HepG2 (cell line): ENCODE measurements around the gene MED13. TPM values are rescaled to one million over a fixed set of nuclear protein-coding genes. Genes with fewer than 3 reads are reported as not detected.
A peak's percentile ranks its signal among the peaks of the same experiment; 100 is the strongest.

ENCODE experiments used
- EP300 ChIP-seq, 3 experiments: sonication (generic) in 1 of 3; formaldehyde crosslinking in 1 of 3; IDR thresholded peaks; 2 replicates each; pipeline versions ENCODE4 v1.5.1 to v1.6.1; 2011 to 2020; ENCODE audit warnings: low read depth in 2 of 3, low read length in 2 of 3, borderline replicate concordance in 1 of 3, improper control_type of control experiment in 1 of 3, mild to moderate bottlenecking in 1 of 3, missing genetic modification reagents in 1 of 3, moderate library complexity in 1 of 3
- HDAC2 ChIP-seq: sonication (generic); formaldehyde crosslinking; IDR thresholded peaks from 2 replicates; pipeline ENCODE4 v1.4.0; 2020; ENCODE audit warnings: missing genetic modification reagents
- HDAC6 ChIP-seq: fragments of 200-600 bp; sonication (generic); IDR thresholded peaks from 2 replicates; pipeline ENCODE4 v1.7.0; 2017; ENCODE audit warnings: mild to moderate bottlenecking, antibody characterized with exemption, low read length, low read depth
- HOXA5 ChIP-seq: sonication (generic); formaldehyde crosslinking; IDR thresholded peaks from 2 replicates; pipeline ENCODE4 v1.4.0; 2020; ENCODE audit warnings: missing genetic modification reagents
- PHF5A ChIP-seq: IDR thresholded peaks from one replicate; pipeline ENCODE4 v1.6.1; 2018; ENCODE audit warnings: low read depth, missing genetic modification reagents; ENCODE audit not compliant: unreplicated experiment
- PRDM15 ChIP-seq: sonication (generic); formaldehyde crosslinking; IDR thresholded peaks from 2 replicates; pipeline ENCODE4 v1.4.0; 2020; ENCODE audit warnings: missing genetic modification reagents
- SIX1 ChIP-seq: sonication (generic); formaldehyde crosslinking; IDR thresholded peaks from 2 replicates; pipeline ENCODE4 v1.4.0; 2020; ENCODE audit warnings: missing genetic modification reagents, borderline replicate concordance
- SKI ChIP-seq: fragments of 450-650 bp; IDR thresholded peaks from one replicate; pipeline ENCODE4 v1.6.1; 2018; ENCODE audit warnings: mild to moderate bottlenecking; ENCODE audit not compliant: partially characterized antibody
- STAG1 ChIP-seq: sonication (generic); formaldehyde crosslinking; IDR thresholded peaks from 2 replicates; pipeline ENCODE4 v1.4.0; 2020; ENCODE audit warnings: missing genetic modification reagents
- ZBTB37 ChIP-seq: sonication (generic); formaldehyde crosslinking; IDR thresholded peaks from 2 replicates; pipeline ENCODE4 v1.4.0; 2020; ENCODE audit warnings: mild to moderate bottlenecking, missing genetic modification reagents
- ZNF335 ChIP-seq: sonication (generic); formaldehyde crosslinking; IDR thresholded peaks from 2 replicates; pipeline ENCODE4 v1.4.0; 2020; ENCODE audit warnings: missing genetic modification reagents
- ZNF362 ChIP-seq: sonication (generic); formaldehyde crosslinking; IDR thresholded peaks from 2 replicates; pipeline ENCODE4 v1.4.0; 2020; ENCODE audit warnings: missing genetic modification reagents, mild to moderate bottlenecking, borderline replicate concordance
- ZNF556 ChIP-seq: sonication (generic); formaldehyde crosslinking; IDR thresholded peaks from 2 replicates; pipeline ENCODE4 v1.4.0; 2020; ENCODE audit warnings: mild to moderate bottlenecking, missing genetic modification reagents, borderline replicate concordance
- ZNF841 ChIP-seq: sonication (generic); formaldehyde crosslinking; IDR thresholded peaks from 2 replicates; pipeline ENCODE4 v1.8.1; 2023; ENCODE audit warnings: missing genetic modification reagents, borderline replicate concordance
- ZSCAN22 ChIP-seq: sonication (generic); formaldehyde crosslinking; IDR thresholded peaks from 2 replicates; pipeline ENCODE4 v1.4.0; 2020; ENCODE audit warnings: mild to moderate bottlenecking, missing genetic modification reagents
- polyA plus RNA-seq, 8 experiments: library from polyadenylated mRNA; depleted of rRNA in 3 of 8; stranded (reverse) in 7 of 8; unstranded in 1 of 8; fragments of >200 nt; fragmentation: Illumina TruSeq in 4 of 8; extraction: Trizol in 4 of 8; gene quantifications; 2 replicates each; pipeline versions ENCODE4 v1.2.1 to v1.2.3, GENCODE V29; 2011 to 2016; ENCODE audit warnings: low read depth in 4 of 8, missing spikeins in 1 of 8, mixed read lengths in 1 of 8; ENCODE audit not compliant: insufficient read depth in 1 of 8
- total RNA-seq, 5 experiments: library from RNA; depleted of rRNA; stranded (reverse); fragments of >200 nt; fragmentation: Illumina TruSeq; extraction: Trizol; gene quantifications; 2 replicates each; pipeline ENCODE4 v1.2.3, GENCODE V29; 2016; ENCODE audit warnings: low read depth in 1 of 5
- TF ChIP-seq, protein P1 (sequence below): sonication (generic); formaldehyde crosslinking; IDR thresholded peaks from 2 replicates; pipeline ENCODE4 v1.5.0; 2020; ENCODE audit warnings: mild to moderate bottlenecking, missing genetic modification reagents, borderline replicate concordance
- TF ChIP-seq, protein P2 (sequence below): IDR thresholded peaks from 2 replicates; pipeline ENCODE4 v1.6.1; 2012; ENCODE audit warnings: inconsistent platforms

MED13 gene
- total and polyA plus RNA-seq, 2 of the 13 experiments (the other 11 are each of a cell fraction or from before 2014, with no cell fraction given): 27.4 to 69.1 TPM

GRCh38 chr17:62109378-62109902, 44.4 kb upstream of the MED13 start (continued):
- TF ChIP-seq SIX1 (CRISPR knock-in tag) (peak; percentile 33; the same call in 1 of the 2 replicates), HDAC2 (CRISPR knock-in tag) (peak; percentile 74; the same call in 1 of the 2 replicates), ZNF335 (CRISPR knock-in tag) (peak; percentile 71; the same call in 1 of the 2 replicates), EP300 (IDR thresholded peaks at IDR 0.05; ENCODE audit: low read depth in 2 of 2, low read length in 2 of 2) (peak in 1 of 2 experiments; percentile 33; a peak in 1 of 4 replicates), EP300 (CRISPR knock-in tag; IDR thresholded peaks at IDR 0.05; ENCODE audit: borderline replicate concordance) (peak; percentile 31; the same call in 1 of the 2 replicates), HOXA5 (CRISPR knock-in tag) (peak; percentile 59; the same call in 1 of the 2 replicates), HDAC6 (no peak), ZNF556 (peak; percentile 32; the same call in 1 of the 2 replicates), PRDM15 (CRISPR knock-in tag) (no peak), STAG1 (CRISPR knock-in tag) (peak; percentile 100), ZNF841 (no peak), SKI (peak; percentile 56), ZBTB37 (CRISPR knock-in tag) (no peak), ZSCAN22 (no peak), ZNF362 (peak; percentile 67; the same call in 1 of the 2 replicates), PHF5A (CRISPR knock-in tag) (peak; percentile 70)
- TF ChIP-seq, protein P1, sequence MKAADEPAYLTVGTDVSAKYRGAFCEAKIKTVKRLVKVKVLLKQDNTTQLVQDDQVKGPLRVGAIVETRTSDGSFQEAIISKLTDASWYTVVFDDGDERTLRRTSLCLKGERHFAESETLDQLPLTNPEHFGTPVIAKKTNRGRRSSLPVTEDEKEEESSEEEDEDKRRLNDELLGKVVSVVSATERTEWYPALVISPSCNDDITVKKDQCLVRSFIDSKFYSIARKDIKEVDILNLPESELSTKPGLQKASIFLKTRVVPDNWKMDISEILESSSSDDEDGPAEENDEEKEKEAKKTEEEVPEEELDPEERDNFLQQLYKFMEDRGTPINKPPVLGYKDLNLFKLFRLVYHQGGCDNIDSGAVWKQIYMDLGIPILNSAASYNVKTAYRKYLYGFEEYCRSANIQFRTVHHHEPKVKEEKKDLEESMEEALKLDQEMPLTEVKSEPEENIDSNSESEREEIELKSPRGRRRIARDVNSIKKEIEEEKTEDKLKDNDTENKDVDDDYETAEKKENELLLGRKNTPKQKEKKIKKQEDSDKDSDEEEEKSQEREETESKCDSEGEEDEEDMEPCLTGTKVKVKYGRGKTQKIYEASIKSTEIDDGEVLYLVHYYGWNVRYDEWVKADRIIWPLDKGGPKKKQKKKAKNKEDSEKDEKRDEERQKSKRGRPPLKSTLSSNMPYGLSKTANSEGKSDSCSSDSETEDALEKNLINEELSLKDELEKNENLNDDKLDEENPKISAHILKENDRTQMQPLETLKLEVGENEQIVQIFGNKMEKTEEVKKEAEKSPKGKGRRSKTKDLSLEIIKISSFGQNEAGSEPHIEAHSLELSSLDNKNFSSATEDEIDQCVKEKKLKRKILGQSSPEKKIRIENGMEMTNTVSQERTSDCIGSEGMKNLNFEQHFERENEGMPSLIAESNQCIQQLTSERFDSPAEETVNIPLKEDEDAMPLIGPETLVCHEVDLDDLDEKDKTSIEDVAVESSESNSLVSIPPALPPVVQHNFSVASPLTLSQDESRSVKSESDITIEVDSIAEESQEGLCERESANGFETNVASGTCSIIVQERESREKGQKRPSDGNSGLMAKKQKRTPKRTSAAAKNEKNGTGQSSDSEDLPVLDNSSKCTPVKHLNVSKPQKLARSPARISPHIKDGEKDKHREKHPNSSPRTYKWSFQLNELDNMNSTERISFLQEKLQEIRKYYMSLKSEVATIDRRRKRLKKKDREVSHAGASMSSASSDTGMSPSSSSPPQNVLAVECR: peak; percentile 67; the same call in 1 of the 2 replicates
- TF ChIP-seq, protein P2, sequence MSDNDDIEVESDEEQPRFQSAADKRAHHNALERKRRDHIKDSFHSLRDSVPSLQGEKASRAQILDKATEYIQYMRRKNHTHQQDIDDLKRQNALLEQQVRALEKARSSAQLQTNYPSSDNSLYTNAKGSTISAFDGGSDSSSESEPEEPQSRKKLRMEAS: peak; percentile 44; the same call in 1 of the 2 replicates
